ENCODE measurements around the gene DYRK4. TPM values are rescaled to one million over a fixed set of nuclear protein-coding genes. Genes with fewer than 3 reads are reported as not detected.

Gene DYRK4
- total RNA-seq, 1 donor from 2014 or later = 6.7 TPM

DNA sequence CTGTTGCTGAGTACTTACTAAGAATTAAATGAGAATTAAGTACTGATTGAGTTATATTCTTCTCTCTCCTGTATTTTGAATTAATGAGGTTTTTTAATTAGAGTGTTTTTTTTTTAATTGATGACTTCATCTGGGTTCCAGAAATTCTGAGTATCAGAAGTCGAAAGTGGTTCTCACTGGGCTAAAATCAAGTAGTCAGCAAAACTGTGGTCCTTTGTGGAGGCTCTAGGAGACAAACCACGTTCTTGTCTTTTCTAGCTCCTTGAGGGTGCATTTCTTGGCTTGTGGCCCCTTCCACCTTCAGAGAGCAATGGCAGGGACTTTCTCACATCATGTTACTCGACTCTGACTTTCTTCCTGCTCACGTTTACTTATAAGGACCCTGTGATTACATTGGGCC is 8.1 kb upstream of the DYRK4 start:
- H3K36me3 Mint-ChIP-seq (ENCODE audit: unreplicated experiment) = no peaks in the 10 kb centered on the region
- no peak overlapping the region for H3K27ac Mint-ChIP-seq (ENCODE audit: unreplicated experiment)
- H3K9me3 Mint-ChIP-seq (ENCODE audit: unreplicated experiment) = no peaks in the 10 kb centered on the region
- H3K4me3 Mint-ChIP-seq (ENCODE audit: unreplicated experiment) = no peak overlapping the region
- TF ChIP-seq, protein P1, sequence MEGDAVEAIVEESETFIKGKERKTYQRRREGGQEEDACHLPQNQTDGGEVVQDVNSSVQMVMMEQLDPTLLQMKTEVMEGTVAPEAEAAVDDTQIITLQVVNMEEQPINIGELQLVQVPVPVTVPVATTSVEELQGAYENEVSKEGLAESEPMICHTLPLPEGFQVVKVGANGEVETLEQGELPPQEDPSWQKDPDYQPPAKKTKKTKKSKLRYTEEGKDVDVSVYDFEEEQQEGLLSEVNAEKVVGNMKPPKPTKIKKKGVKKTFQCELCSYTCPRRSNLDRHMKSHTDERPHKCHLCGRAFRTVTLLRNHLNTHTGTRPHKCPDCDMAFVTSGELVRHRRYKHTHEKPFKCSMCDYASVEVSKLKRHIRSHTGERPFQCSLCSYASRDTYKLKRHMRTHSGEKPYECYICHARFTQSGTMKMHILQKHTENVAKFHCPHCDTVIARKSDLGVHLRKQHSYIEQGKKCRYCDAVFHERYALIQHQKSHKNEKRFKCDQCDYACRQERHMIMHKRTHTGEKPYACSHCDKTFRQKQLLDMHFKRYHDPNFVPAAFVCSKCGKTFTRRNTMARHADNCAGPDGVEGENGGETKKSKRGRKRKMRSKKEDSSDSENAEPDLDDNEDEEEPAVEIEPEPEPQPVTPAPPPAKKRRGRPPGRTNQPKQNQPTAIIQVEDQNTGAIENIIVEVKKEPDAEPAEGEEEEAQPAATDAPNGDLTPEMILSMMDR (IDR thresholded peaks at IDR 0.05; ENCODE audit: partially characterized antibody, unreplicated experiment) = no peak
- no peaks in the 10 kb centered on the region for H3K27me3 Mint-ChIP-seq (ENCODE audit: unreplicated experiment)
- no peak for DNase-seq
- no peaks in the 10 kb centered on the region for H3K4me1 Mint-ChIP-seq (ENCODE audit: low read depth, unreplicated experiment)

DNA sequence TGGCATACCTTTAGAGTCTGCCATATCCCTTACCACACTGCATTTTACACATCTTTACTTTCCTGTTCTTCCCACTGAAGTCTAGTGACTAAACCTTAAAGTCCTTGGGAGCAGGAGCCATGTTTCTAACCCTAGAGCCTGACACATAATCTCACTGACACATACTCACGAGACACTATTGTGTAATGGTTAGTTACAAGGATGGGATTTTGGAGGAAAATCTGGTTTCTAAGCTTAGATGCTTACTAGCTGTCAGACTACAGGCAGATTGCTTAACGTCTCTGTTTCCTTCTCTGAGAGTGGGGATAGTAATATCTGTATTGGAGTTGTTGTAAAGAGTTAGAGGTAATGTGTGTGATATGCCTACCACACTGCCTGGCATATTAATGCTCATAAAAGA is 6.2 kb upstream of the DYRK4 start:
- no peaks in the 10 kb centered on the region for H3K36me3 Mint-ChIP-seq (ENCODE audit: unreplicated experiment)
- H3K4me1 Mint-ChIP-seq (ENCODE audit: low read depth, unreplicated experiment) = no peaks in the 10 kb centered on the region
- H3K9me3 Mint-ChIP-seq (ENCODE audit: unreplicated experiment) = no peaks in the 10 kb centered on the region
- no peak overlapping the region for H3K27ac Mint-ChIP-seq (ENCODE audit: unreplicated experiment)
- TF ChIP-seq, protein P1 (IDR thresholded peaks at IDR 0.05; ENCODE audit: partially characterized antibody, unreplicated experiment) = no peak
- no peak for DNase-seq
- H3K4me3 Mint-ChIP-seq (ENCODE audit: unreplicated experiment) = no peak overlapping the region
- no peaks in the 10 kb centered on the region for H3K27me3 Mint-ChIP-seq (ENCODE audit: unreplicated experiment)

- peaks cover 4% of the 10 kb centered on the region for H3K4me1 Mint-ChIP-seq (ENCODE audit: low read depth, unreplicated experiment)
- no peak overlapping the region for H3K27ac Mint-ChIP-seq (ENCODE audit: unreplicated experiment)
- no peaks in the 10 kb centered on the region for H3K9me3 Mint-ChIP-seq (ENCODE audit: unreplicated experiment)
- no peak overlapping the region for H3K4me3 Mint-ChIP-seq (ENCODE audit: unreplicated experiment)
- no peaks in the 10 kb centered on the region for H3K27me3 Mint-ChIP-seq (ENCODE audit: unreplicated experiment)
- TF ChIP-seq, protein P1 (IDR thresholded peaks at IDR 0.05; ENCODE audit: partially characterized antibody, unreplicated experiment) = no peak
- H3K36me3 Mint-ChIP-seq (ENCODE audit: unreplicated experiment) = no peaks in the 10 kb centered on the region
- DNase-seq = no peak
Measured at GRCh38 chr12:4556735-4557530, 5.1 kb upstream of the DYRK4 start.

DNA sequence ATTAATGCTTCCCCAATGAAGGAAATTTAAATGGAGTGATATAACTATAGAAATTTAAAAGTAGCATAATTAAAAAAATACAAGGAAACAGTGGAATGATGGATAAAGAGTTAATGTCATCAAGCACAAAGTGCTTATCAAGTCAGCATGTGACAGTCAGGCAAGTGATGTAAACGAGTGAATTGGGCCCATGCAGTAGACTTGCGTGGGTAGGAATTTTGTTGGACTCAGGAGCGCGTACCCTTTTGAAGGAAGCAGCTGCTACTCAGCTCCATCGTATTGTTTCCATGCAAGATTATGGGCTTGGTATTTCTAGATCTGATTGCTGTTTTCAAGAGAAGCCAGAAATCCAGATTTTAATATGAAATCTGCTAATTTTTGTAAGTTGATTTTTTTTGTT is 4.4 kb upstream of the DYRK4 start:
- Mint-ChIP-seq H3K27me3 (ENCODE audit: unreplicated experiment) (no peaks in the 10 kb centered on the region), H3K4me3 (ENCODE audit: unreplicated experiment) (no peak overlapping the region), H3K27ac (ENCODE audit: unreplicated experiment) (no peak overlapping the region), H3K4me1 (ENCODE audit: low read depth, unreplicated experiment) (peaks cover 4% of the 10 kb centered on the region), H3K36me3 (ENCODE audit: unreplicated experiment) (no peaks in the 10 kb centered on the region), H3K9me3 (ENCODE audit: unreplicated experiment) (no peaks in the 10 kb centered on the region)
- no peak for DNase-seq
- TF ChIP-seq, protein P1 (IDR thresholded peaks at IDR 0.05; ENCODE audit: partially characterized antibody, unreplicated experiment) = no peak

- Mint-ChIP-seq H3K27me3 (ENCODE audit: unreplicated experiment) (no peaks in the 10 kb centered on the region), H3K27ac (ENCODE audit: unreplicated experiment) (no peak overlapping the region), H3K9me3 (ENCODE audit: unreplicated experiment) (no peaks in the 10 kb centered on the region), H3K4me3 (ENCODE audit: unreplicated experiment) (no peak overlapping the region), H3K4me1 (ENCODE audit: low read depth, unreplicated experiment) (peaks cover 4% of the 10 kb centered on the region), H3K36me3 (ENCODE audit: unreplicated experiment) (no peaks in the 10 kb centered on the region)
- TF ChIP-seq, protein P1 (IDR thresholded peaks at IDR 0.05; ENCODE audit: partially characterized antibody, unreplicated experiment) = no peak
- DNase-seq = no peak
Measured at GRCh38 chr12:4558171-4558570, 3.8 kb upstream of the DYRK4 start.

Data from glutamatergic neuron (in vitro differentiated cells).